Panc1 (cell line): Measurements from ENCODE around the gene TRIM42.

Experiments
- CTCF ChIP-seq: fragments of 450-650 bp; IDR thresholded peaks from 2 replicates; pipeline ENCODE4 v1.5.1; 2017; ENCODE audit warnings: mild to moderate bottlenecking
- POLR2AphosphoS5 ChIP-seq: IDR thresholded peaks from 2 replicates; pipeline ENCODE4 v1.6.1; 2012; ENCODE audit warnings: mild to moderate bottlenecking, low read depth, low read length, moderate library complexity
- REST ChIP-seq, 2 experiments: IDR thresholded peaks; 2 replicates each; pipeline ENCODE4 v1.6.1; 2011 to 2012; ENCODE audit warnings: low read depth in 2 of 2, control low read depth in 1 of 2, low read length in 1 of 2, mild to moderate bottlenecking in 1 of 2, moderate library complexity in 1 of 2; ENCODE audit not compliant: insufficient read depth in 1 of 2
- SIN3A ChIP-seq: IDR thresholded peaks from 2 replicates; pipeline ENCODE4 v1.6.1; 2012; ENCODE audit warnings: low read depth, mild to moderate bottlenecking, low read length, moderate library complexity, borderline replicate concordance; ENCODE audit not compliant: insufficient read depth

- TF ChIP-seq CTCF (no peak), REST (IDR thresholded peaks at IDR 0.05; ENCODE audit: insufficient read depth in 1 of 2, low read depth in 2 of 2, low read length in 1 of 2) (no peak), POLR2AphosphoS5 (no peak), SIN3A (no peak)
Observed at GRCh38 chr3:140719841-140720614, 42.2 kb downstream of the TRIM42 start.
